ENCODE data around the gene ANKRD44. TPM values are rescaled to one million over a fixed set of nuclear protein-coding genes. Genes with fewer than 3 reads are reported as not detected.
"Not testable (repeated sequence)": the region's sequence is repeated elsewhere in the genome, so short reads cannot be mapped to it uniquely, and the experiment has no call there.

ANKRD44 gene
- total RNA-seq, 2 experiments from 2014 or later, result 188 to 224 TPM

DNA sequence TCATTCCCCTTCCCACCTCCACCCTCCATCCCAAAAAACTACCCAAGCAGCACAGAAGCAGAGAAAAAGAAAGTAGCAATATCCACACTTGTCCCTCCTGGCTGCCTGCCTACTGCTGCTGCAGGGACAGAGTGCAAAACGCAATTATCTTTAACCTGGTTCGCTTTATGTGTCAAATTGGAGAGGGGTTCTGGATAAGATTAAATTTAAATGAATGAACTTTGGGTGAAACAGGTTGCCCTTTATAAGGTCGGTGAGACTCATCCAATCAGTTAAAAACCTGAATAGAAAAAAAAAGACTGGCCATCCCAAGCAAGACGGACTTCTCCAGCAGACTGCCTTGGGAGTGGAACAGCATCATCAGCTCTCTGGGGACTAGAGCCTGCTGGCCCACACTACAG is 62.6 kb downstream of the ANKRD44 start:
- ChIA-PET CTCF (interaction anchor here (1.2 kb wide), 1 partner anchor 59 kb away, joined by 3 read pairs; no protein-coding TSS in a partner anchor), POLR2A (interaction anchor here (0.6 to 2.0 kb wide), 4 partner anchors 8 to 61 kb away, joined by 3 to 14 read pairs (median 5); no protein-coding TSS in a partner anchor)
- DNase-seq (peak; percentile 15), ATAC-seq (no peak)
- H3K4me3 Mint-ChIP-seq, result no peak overlapping the region
- H3K27ac Mint-ChIP-seq, result peak overlapping the region; percentile 5
- no peaks in the 10 kb centered on the region for H3K27me3 Mint-ChIP-seq (ENCODE audit: low read depth)
- peaks cover 74% of the 10 kb centered on the region for H3K4me1 Mint-ChIP-seq (ENCODE audit: low read depth)
- H3K36me3 Mint-ChIP-seq (ENCODE audit: low read depth), result peaks cover 49% of the 10 kb centered on the region
- H3K9me3 Mint-ChIP-seq (ENCODE audit: insufficient read depth), result no peaks in the 10 kb centered on the region

DNA sequence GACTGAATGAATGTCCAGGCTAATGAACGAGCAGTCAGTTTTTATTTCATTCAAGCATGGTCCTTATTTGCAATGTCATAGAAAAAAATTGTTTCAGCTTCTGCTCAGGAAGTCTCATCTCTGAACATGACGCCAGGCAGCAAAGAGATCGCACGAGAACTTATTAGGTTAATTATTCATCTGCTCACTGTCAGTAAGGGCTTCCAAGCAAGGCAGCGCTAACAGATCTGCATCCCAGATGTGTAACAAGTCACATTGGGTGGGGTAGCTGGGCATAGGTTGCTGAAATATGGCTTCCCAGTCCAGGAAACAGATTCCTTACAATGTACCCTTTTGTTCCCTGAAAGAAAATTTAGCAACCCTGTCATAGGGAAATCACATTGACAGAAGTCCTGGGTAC is 63.5 kb downstream of the ANKRD44 start:
- H3K36me3 Mint-ChIP-seq (ENCODE audit: low read depth), result peaks cover 55% of the 10 kb centered on the region
- H3K27ac Mint-ChIP-seq, result no peak overlapping the region
- H3K9me3 Mint-ChIP-seq (ENCODE audit: insufficient read depth), result no peaks in the 10 kb centered on the region
- no peak overlapping the region for H3K4me3 Mint-ChIP-seq
- ChIA-PET POLR2A (no interaction called here), CTCF (no interaction called here)
- peaks cover 81% of the 10 kb centered on the region for H3K4me1 Mint-ChIP-seq (ENCODE audit: low read depth)
- no peaks in the 10 kb centered on the region for H3K27me3 Mint-ChIP-seq (ENCODE audit: low read depth)
- no peak for ATAC-seq
- peak; percentile 18 for DNase-seq

DNA sequence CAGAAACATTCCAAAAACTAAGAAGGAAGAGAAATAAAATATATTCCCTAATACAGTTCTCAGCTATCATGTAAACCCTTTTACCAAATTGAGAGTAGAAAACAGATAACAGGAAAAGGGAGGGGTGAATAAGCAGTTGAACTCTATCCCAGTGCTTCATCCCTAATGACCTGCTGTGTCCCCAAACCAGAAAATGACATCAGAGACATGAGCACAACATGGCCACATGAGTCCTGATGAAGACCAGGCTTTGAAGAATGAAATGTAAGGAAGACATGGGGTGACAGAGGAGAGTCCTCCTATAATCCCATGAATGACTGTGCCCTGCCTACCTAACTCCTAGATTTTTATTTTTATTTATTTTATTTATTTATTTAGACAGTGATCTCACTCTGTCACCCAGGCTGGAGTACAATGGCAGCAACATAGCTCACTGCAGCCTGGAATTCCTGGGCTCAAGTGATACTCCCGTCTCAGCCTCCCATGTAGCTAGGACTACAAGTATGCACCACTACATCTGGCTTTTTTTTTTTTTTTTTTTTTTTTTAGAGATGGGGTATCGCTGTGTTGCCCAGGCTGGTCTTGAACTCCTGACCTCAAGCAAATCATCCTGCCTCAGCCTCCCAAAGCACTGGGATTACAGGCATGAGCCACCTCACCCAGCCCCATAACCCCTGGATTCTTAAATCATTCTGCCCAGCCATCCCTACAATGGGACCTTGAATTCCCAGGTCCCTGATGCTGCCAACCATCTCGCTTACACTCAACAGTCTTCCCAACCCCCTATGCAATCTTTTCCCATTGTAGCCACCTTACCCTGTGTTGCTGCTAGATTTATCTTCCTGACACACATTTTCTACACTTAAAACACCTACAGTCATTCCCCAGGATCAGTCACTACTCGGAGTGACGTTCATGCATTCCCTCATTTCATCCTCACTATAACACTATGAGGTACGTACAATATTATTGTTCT is 64.5 kb downstream of the ANKRD44 start:
- H3K27me3 Mint-ChIP-seq (ENCODE audit: low read depth), result no peaks in the 10 kb centered on the region
- ChIA-PET POLR2A (no interaction called here), CTCF (no interaction called here)
- H3K4me3 Mint-ChIP-seq, result no peak overlapping the region
- no peak overlapping the region for H3K27ac Mint-ChIP-seq
- H3K4me1 Mint-ChIP-seq (ENCODE audit: low read depth), result peaks cover 75% of the 10 kb centered on the region
- ATAC-seq (no peak), DNase-seq (peak; percentile 17)
- peaks cover 55% of the 10 kb centered on the region for H3K36me3 Mint-ChIP-seq (ENCODE audit: low read depth)
- no peaks in the 10 kb centered on the region for H3K9me3 Mint-ChIP-seq (ENCODE audit: insufficient read depth)

DNA sequence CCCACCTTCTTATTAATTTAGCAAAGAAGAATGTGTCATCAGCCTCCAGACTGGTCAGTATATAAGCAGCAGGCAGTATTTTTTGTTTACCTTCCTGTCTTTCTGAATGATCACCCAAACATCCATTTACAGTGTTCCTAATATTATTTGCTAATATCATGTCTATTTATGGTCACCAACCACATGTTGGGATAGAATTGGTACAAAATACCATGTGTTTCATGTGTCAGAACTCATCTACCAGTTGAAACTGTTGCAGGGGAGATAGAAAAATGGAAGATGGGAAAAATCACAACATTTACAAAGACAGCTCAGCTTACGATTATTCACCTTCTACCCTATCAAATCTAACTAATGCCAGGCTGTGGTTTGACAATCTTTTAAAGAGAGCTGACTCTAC is 66.2 kb downstream of the ANKRD44 start:
- H3K36me3 Mint-ChIP-seq (ENCODE audit: low read depth), result peaks cover 46% of the 10 kb centered on the region
- no peak for ATAC-seq
- POLR2A ChIA-PET, result interaction anchor here (0.7 kb wide), 1 partner anchor 19 kb away, joined by 3 read pairs; no protein-coding TSS in a partner anchor
- CTCF ChIA-PET, result interaction anchor here (1.0 to 2.1 kb wide), 5 partner anchors 11 to 53 kb away, joined by 3 to 5 read pairs (median 3); no protein-coding TSS in a partner anchor
- H3K27ac Mint-ChIP-seq, result no peak overlapping the region
- H3K27me3 Mint-ChIP-seq (ENCODE audit: low read depth), result no peaks in the 10 kb centered on the region
- no peaks in the 10 kb centered on the region for H3K9me3 Mint-ChIP-seq (ENCODE audit: insufficient read depth)
- DNase-seq, result no peak
- no peak overlapping the region for H3K4me3 Mint-ChIP-seq
- peaks cover 75% of the 10 kb centered on the region for H3K4me1 Mint-ChIP-seq (ENCODE audit: low read depth)

DNA sequence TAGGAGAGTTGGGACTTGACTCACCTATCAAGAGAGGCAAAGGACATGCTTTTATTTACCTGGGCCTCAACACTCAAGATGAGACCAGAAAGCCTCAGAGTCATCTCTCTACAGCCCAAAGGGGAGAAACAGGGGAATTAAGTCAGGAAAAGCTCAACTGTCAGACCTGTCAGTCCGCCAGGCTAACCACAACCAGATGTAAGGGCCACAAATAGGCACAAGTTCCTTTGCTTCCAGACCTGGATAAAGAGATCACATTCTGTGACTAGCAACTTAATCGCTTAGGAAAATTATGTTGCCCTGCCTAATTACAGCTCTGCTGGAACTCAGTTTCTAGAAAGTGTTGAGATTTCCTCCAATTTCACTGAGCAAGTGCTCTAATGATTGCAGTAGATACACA is 67.9 kb downstream of the ANKRD44 start:
- peaks cover 49% of the 10 kb centered on the region for H3K36me3 Mint-ChIP-seq (ENCODE audit: low read depth)
- no peak overlapping the region for H3K4me3 Mint-ChIP-seq
- POLR2A ChIA-PET, result interaction anchor here (0.8 kb wide), 1 partner anchor 56 kb away, joined by 3 read pairs; no protein-coding TSS in a partner anchor
- no peak for ATAC-seq
- peak overlapping the region; percentile 56 for H3K27ac Mint-ChIP-seq
- no peak for DNase-seq
- H3K9me3 Mint-ChIP-seq (ENCODE audit: insufficient read depth), result no peaks in the 10 kb centered on the region
- peaks cover 75% of the 10 kb centered on the region for H3K4me1 Mint-ChIP-seq (ENCODE audit: low read depth)
- no peaks in the 10 kb centered on the region for H3K27me3 Mint-ChIP-seq (ENCODE audit: low read depth)
- CTCF ChIA-PET, result interaction anchor here (0.8 to 2.1 kb wide), 6 partner anchors 13 to 129 kb away, joined by 3 to 5 read pairs (median 4); no protein-coding TSS in a partner anchor

DNA sequence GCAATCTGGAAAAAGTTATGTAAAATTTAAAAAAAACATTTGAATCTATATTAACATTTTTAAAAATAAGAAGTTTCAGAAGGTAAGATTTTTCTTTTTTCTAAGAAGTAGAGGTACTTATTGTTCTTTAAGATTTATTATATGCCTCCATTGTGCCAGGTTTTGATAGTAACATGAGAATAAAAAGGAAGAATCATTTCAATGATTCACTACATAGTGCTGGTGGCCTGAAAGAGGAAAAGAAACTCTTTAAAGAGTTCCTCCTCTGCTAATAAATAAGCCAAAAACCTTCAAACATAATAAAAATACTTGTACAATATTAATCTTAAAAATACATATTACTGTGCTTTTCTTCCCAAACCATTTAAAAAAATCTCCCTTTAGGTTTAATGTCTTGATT is 69.0 kb downstream of the ANKRD44 start:
- Mint-ChIP-seq H3K4me3 (no peak overlapping the region), H3K9me3 (ENCODE audit: insufficient read depth) (no peaks in the 10 kb centered on the region), H3K36me3 (ENCODE audit: low read depth) (peaks cover 42% of the 10 kb centered on the region), H3K27me3 (ENCODE audit: low read depth) (no peaks in the 10 kb centered on the region), H3K27ac (no peak overlapping the region), H3K4me1 (ENCODE audit: low read depth) (peaks cover 75% of the 10 kb centered on the region)
- POLR2A ChIA-PET, result interaction anchor here (1.5 to 2.0 kb wide), 4 partner anchors 10 to 68 kb away, joined by 3 to 13 read pairs (median 8); partner anchors contain the start of gene ANKRD44
- ATAC-seq (no peak), DNase-seq (no peak)
- CTCF ChIA-PET, result interaction anchor here (1.3 to 3.4 kb wide), 5 partner anchors 9 to 51 kb away, joined by 3 to 22 read pairs (median 6); no protein-coding TSS in a partner anchor

DNA sequence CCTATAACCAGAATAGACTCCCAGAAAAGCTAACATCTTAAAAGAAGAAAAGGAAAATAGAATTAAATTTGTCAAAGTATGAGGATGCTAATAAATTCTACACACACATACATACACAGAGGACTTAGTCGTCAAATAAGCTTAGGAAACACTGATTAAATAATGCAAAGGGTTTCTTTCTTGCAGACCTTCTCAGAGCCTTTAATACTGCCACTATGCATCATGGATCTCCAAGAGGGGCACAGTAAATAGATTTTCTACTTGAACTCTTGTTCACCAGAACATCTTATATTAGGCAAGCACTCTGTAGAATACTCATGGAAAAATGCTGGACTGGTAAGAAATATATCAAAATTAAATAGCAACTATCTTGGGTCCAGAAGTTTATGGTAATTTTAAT is 69.4 kb downstream of the ANKRD44 start:
- Mint-ChIP-seq H3K4me3 (peak overlapping the region; percentile 59), H3K36me3 (ENCODE audit: low read depth) (peaks cover 39% of the 10 kb centered on the region), H3K9me3 (ENCODE audit: insufficient read depth) (no peaks in the 10 kb centered on the region), H3K27me3 (ENCODE audit: low read depth) (no peaks in the 10 kb centered on the region), H3K27ac (peak overlapping the region; percentile 91), H3K4me1 (ENCODE audit: low read depth) (peaks cover 77% of the 10 kb centered on the region)
- ATAC-seq (no peak), DNase-seq (no peak)
- ChIA-PET CTCF (interaction anchor here (1.1 to 3.4 kb wide), 10 partner anchors 9 to 62 kb away, joined by 3 to 22 read pairs (median 5); no protein-coding TSS in a partner anchor), POLR2A (interaction anchor here (0.6 to 5.0 kb wide), 11 partner anchors 8 to 68 kb away, joined by 3 to 29 read pairs (median 4); partner anchors contain the start of gene ANKRD44)

- ChIA-PET CTCF (interaction anchor here (0.7 to 3.4 kb wide), 17 partner anchors 10 to 71 kb away, joined by 3 to 22 read pairs (median 4); no protein-coding TSS in a partner anchor), POLR2A (interaction anchor here (0.6 to 5.0 kb wide), 19 partner anchors 8 to 69 kb away, joined by 3 to 29 read pairs (median 4); partner anchors contain the start of gene ANKRD44)
- no peak for DNase-seq
Measured at GRCh38 chr2:197240421-197241041, 70.0 kb downstream of the ANKRD44 start.

GRCh38 chr2:197240018-197240417 is 70.6 kb downstream of the ANKRD44 start:
- Mint-ChIP-seq H3K27ac (peak overlapping the region; percentile 91), H3K4me1 (ENCODE audit: low read depth) (peaks cover 80% of the 10 kb centered on the region)

More at GRCh38 chr2:197240421-197241041, 70.0 kb downstream of the ANKRD44 start:
- no peaks in the 10 kb centered on the region for H3K27me3 Mint-ChIP-seq (ENCODE audit: low read depth)
- H3K4me1 Mint-ChIP-seq (ENCODE audit: low read depth), result peaks cover 78% of the 10 kb centered on the region
- H3K36me3 Mint-ChIP-seq (ENCODE audit: low read depth), result peaks cover 39% of the 10 kb centered on the region
- H3K9me3 Mint-ChIP-seq (ENCODE audit: insufficient read depth), result no peaks in the 10 kb centered on the region
- H3K27ac Mint-ChIP-seq, result peak overlapping the region; percentile 91
- ATAC-seq, result peak; percentile 42
- peak overlapping the region; percentile 59 for H3K4me3 Mint-ChIP-seq

DNA sequence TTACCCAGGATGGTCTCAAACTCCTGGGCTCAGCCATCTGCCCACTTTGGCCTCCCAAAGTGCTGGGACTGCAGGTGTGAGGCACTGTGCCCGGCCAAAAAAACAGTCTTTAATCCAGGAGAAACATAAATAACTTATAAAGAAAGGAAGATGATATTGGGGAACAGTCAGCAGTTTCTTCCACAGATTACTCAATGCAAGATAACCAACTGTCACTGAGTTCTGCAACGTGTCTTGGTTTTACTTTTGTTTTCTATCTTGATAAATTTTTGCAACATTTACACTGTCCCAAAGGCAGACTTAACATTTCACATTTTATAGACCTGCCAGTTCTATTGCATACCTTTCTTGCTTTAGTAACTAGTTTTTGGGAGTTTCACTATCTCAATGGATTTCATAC is 71.1 kb downstream of the ANKRD44 start:
- peak; percentile 57 for ATAC-seq
- H3K36me3 Mint-ChIP-seq (ENCODE audit: low read depth), result peaks cover 43% of the 10 kb centered on the region
- ChIA-PET POLR2A (interaction anchor here (0.9 to 5.0 kb wide), 5 partner anchors 17 to 71 kb away, joined by 4 to 29 read pairs (median 6); partner anchors contain the start of gene ANKRD44), CTCF (interaction anchor here (1.0 to 3.4 kb wide), 8 partner anchors 11 to 126 kb away, joined by 3 to 22 read pairs (median 4); no protein-coding TSS in a partner anchor)
- peaks cover 83% of the 10 kb centered on the region for H3K4me1 Mint-ChIP-seq (ENCODE audit: low read depth)
- no peak for DNase-seq
- H3K4me3 Mint-ChIP-seq, result peak overlapping the region; percentile 77
- no peaks in the 10 kb centered on the region for H3K27me3 Mint-ChIP-seq (ENCODE audit: low read depth)
- H3K27ac Mint-ChIP-seq, result peak overlapping the region; percentile 91
- no peaks in the 10 kb centered on the region for H3K9me3 Mint-ChIP-seq (ENCODE audit: insufficient read depth)

More at GRCh38 chr2:197240018-197240417, 70.6 kb downstream of the ANKRD44 start:
- H3K27me3 Mint-ChIP-seq (ENCODE audit: low read depth); H3K9me3 Mint-ChIP-seq (ENCODE audit: insufficient read depth): not testable (repeated sequence)
- ChIA-PET POLR2A (interaction anchor here (0.6 to 5.0 kb wide), 17 partner anchors 8 to 69 kb away, joined by 3 to 29 read pairs (median 4); partner anchors contain the start of gene ANKRD44), CTCF (interaction anchor here (0.7 to 3.4 kb wide), 17 partner anchors 9 to 71 kb away, joined by 3 to 22 read pairs (median 4); no protein-coding TSS in a partner anchor)
- ATAC-seq (peak; percentile 18), DNase-seq (peak; percentile 46)
- peaks cover 41% of the 10 kb centered on the region for H3K36me3 Mint-ChIP-seq (ENCODE audit: low read depth)
- H3K4me3 Mint-ChIP-seq, result peak overlapping the region; percentile 59

DNA sequence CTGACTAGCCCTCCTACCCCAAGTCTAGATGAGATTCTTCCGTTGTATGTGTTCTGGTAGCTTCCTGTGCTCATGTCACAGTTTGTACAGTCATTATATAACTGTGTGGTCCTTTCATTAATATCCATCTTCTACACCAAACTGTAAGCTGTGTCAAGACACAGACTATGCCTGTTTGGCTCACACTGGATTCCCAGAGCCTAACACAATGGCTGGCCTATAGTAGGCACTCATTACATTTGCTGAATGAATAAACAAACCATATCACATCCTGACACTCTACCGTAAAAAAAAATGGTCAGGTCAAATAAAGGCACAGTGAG is 72.6 kb downstream of the ANKRD44 start:
- ChIA-PET POLR2A (interaction anchor here (0.7 to 5.0 kb wide), 11 partner anchors 11 to 71 kb away, joined by 3 to 32 read pairs (median 5); partner anchors contain the start of gene ANKRD44), CTCF (interaction anchor here (1.0 to 2.7 kb wide), 18 partner anchors 11 to 162 kb away, joined by 3 to 17 read pairs (median 6); no protein-coding TSS in a partner anchor)
- DNase-seq (no peak), ATAC-seq (peak; percentile 45)
- Mint-ChIP-seq H3K4me1 (ENCODE audit: low read depth) (peaks cover 82% of the 10 kb centered on the region), H3K27me3 (ENCODE audit: low read depth) (no peaks in the 10 kb centered on the region), H3K36me3 (ENCODE audit: low read depth) (peaks cover 35% of the 10 kb centered on the region), H3K4me3 (peak overlapping the region; percentile 77), H3K9me3 (ENCODE audit: insufficient read depth) (no peaks in the 10 kb centered on the region), H3K27ac (peak overlapping the region; percentile 87)

Measured in activated CD8-positive, alpha-beta T cell treated with anti-CD3 and anti-CD28 coated beads, Interleukin-2, amount 10 ng/mL, durations not matched to agents 7 days and 5 days (primary cell).